Measurements from ENCODE around the gene HEPH.
"Not testable (repeated sequence)": the region's sequence is repeated elsewhere in the genome, so short reads cannot be mapped to it uniquely, and the experiment has no call there.

Gene HEPH

GRCh38 chrX:66163849-66164411 is at the start of gene HEPH:
Gene HEPH (plus strand): TSS chrX:66164247. CDS start chrX:66170571, 6,324 bp downstream.
- Histone ChIP-seq H3K27me3 (replicated peaks; ENCODE audit: control insufficient read depth, insufficient read depth, low read length) (no peaks in the 10 kb centered on the region), H3K4me3 (replicated peaks; ENCODE audit: low read depth, low read length) (no peak within 1 kb of the TSS), H3K36me3 (ENCODE audit: control insufficient read depth, insufficient read depth, low read length) (no peaks in the 10 kb centered on the region)
- no peak for DNase-seq (ENCODE audit: extremely low read depth, insufficient read length)
- no peak for TF ChIP-seq CTCF (IDR thresholded peaks at IDR 0.05; ENCODE audit: insufficient read depth, low read length, poor library complexity, severe bottlenecking)

GRCh38 chrX:66118722-66119121 is 45.3 kb upstream of the HEPH start:
- not testable (repeated sequence) for H3K27me3 ChIP-seq (replicated peaks; ENCODE audit: control insufficient read depth, insufficient read depth, low read length); H3K4me3 ChIP-seq (replicated peaks; ENCODE audit: low read depth, low read length); DNase-seq (ENCODE audit: extremely low read depth, insufficient read length); H3K36me3 ChIP-seq (ENCODE audit: control insufficient read depth, insufficient read depth, low read length)

GRCh38 chrX:66121354-66121753 is 42.7 kb upstream of the HEPH start:
- DNase-seq (ENCODE audit: extremely low read depth, insufficient read length); H3K4me3 ChIP-seq (replicated peaks; ENCODE audit: low read depth, low read length); H3K27me3 ChIP-seq (replicated peaks; ENCODE audit: control insufficient read depth, insufficient read depth, low read length); H3K36me3 ChIP-seq (ENCODE audit: control insufficient read depth, insufficient read depth, low read length): not testable (repeated sequence)

- H3K36me3 ChIP-seq (ENCODE audit: control insufficient read depth, insufficient read depth, low read length), result no peaks in the 10 kb centered on the region
- H3K4me3 ChIP-seq (replicated peaks; ENCODE audit: low read depth, low read length), result no peak overlapping the region
- TF ChIP-seq CTCF (IDR thresholded peaks at IDR 0.05; ENCODE audit: insufficient read depth, low read length, poor library complexity, severe bottlenecking), result no peak
- no peaks in the 10 kb centered on the region for H3K27me3 ChIP-seq (replicated peaks; ENCODE audit: control insufficient read depth, insufficient read depth, low read length)
- DNase-seq (ENCODE audit: extremely low read depth, insufficient read length), result no peak
Observed at GRCh38 chrX:66126662-66127061, 37.4 kb upstream of the HEPH start.

DNA sequence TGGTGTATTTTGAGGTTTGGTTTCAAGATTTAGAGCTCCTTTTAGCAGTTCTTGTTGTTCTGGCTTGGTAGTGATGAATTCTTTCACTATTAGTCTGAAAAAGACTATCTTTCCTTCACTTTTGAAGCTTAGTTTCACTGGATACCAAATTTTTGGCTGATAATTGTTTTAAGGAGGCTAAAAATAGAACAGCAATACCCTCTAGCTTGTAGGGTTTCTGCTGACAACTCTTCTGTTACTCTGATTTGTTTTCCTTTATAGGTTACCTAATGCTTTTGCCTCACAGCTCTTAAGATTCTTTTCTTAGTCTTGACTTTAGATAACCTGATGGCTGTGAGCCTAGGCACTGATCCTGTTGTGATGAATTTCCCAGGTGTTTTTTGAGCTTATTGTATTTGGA is 33.6 kb upstream of the HEPH start:
- DNase-seq (ENCODE audit: extremely low read depth, insufficient read length), result no peak
- no peaks in the 10 kb centered on the region for H3K36me3 ChIP-seq (ENCODE audit: control insufficient read depth, insufficient read depth, low read length)
- no peaks in the 10 kb centered on the region for H3K27me3 ChIP-seq (replicated peaks; ENCODE audit: control insufficient read depth, insufficient read depth, low read length)
- no peak overlapping the region for H3K4me3 ChIP-seq (replicated peaks; ENCODE audit: low read depth, low read length)
- no peak for TF ChIP-seq CTCF (IDR thresholded peaks at IDR 0.05; ENCODE audit: insufficient read depth, low read length, poor library complexity, severe bottlenecking)

DNA sequence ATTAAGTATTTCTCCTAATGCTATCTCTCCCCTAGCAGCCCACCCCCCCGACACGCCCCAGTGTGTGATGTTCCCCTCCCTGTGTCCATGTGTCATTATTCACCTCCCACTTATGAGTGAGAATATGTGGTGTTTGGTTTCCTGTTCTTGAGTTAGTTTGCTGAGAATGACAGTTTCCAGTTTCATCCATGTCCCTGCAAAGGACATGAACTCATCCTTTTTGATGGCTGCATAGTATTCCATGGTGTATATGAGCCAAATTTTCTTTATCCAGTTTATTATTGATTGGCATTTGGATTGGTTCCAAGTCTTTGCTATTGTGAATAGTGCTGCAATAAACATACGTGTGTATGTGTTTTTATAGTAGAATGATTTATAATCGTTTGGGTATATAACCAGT is 28.8 kb upstream of the HEPH start:
- DNase-seq (ENCODE audit: extremely low read depth, insufficient read length); H3K27me3 ChIP-seq (replicated peaks; ENCODE audit: control insufficient read depth, insufficient read depth, low read length); H3K36me3 ChIP-seq (ENCODE audit: control insufficient read depth, insufficient read depth, low read length); H3K4me3 ChIP-seq (replicated peaks; ENCODE audit: low read depth, low read length): not testable (repeated sequence)

DNA sequence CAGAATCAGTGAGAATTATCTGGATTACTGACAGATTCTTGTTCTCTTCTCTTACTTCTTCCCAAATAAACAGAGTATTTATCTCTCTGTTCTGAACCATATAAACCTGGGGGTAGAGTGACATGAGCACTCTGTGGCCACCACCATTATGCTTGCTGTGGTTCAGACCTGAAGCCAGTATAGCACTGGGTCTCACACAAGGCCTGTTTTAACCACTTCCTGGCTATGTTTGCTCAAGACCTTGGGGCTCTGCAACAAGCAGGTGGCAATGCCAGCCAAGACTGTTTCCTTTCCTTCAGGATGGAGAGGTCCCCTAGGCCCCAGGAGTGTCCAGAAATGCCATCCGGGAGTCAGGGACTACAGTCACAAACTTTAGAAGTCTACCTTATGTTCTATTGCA is 21.7 kb upstream of the HEPH start:
- DNase-seq (ENCODE audit: extremely low read depth, insufficient read length), result no peak
- TF ChIP-seq CTCF (IDR thresholded peaks at IDR 0.05; ENCODE audit: insufficient read depth, low read length, poor library complexity, severe bottlenecking), result no peak
- Histone ChIP-seq H3K27me3 (replicated peaks; ENCODE audit: control insufficient read depth, insufficient read depth, low read length) (no peaks in the 10 kb centered on the region), H3K36me3 (ENCODE audit: control insufficient read depth, insufficient read depth, low read length) (no peaks in the 10 kb centered on the region), H3K4me3 (replicated peaks; ENCODE audit: low read depth, low read length) (no peak overlapping the region)

All from GM06990 (cell line).